ENCODE results near the gene IGFBP7. TPM values are rescaled to one million over a fixed set of nuclear protein-coding genes. Genes with fewer than 3 reads are reported as not detected.

IGFBP7 gene
- polyA plus RNA-seq, 1 donor, result 150 TPM

- DNase-seq, result no peak
Measured at GRCh38 chr4:57129477-57129876, 19.3 kb upstream of the IGFBP7 start.

GRCh38 chr4:57127361-57127760, 17.2 kb upstream of the IGFBP7 start:
- no peak for DNase-seq

- no peak for DNase-seq
Measured at GRCh38 chr4:57125996-57126395, 15.8 kb upstream of the IGFBP7 start.

- no peak for DNase-seq
Measured at GRCh38 chr4:57124145-57124544, 14.0 kb upstream of the IGFBP7 start.

GRCh38 chr4:57122959-57123358, 12.8 kb upstream of the IGFBP7 start:
- no peak for DNase-seq

- no peak for DNase-seq
Measured at GRCh38 chr4:57119054-57119651, 9.0 kb upstream of the IGFBP7 start.

- DNase-seq, result no peak
Measured at GRCh38 chr4:57117491-57117890, 7.3 kb upstream of the IGFBP7 start.

- DNase-seq, result no peak
Measured at GRCh38 chr4:57116245-57116644, 6.1 kb upstream of the IGFBP7 start.

- DNase-seq, result no peak
Measured at GRCh38 chr4:57114973-57115372, 4.8 kb upstream of the IGFBP7 start.

- DNase-seq, result no peak
Measured at GRCh38 chr4:57113870-57114269, 3.7 kb upstream of the IGFBP7 start.

- DNase-seq, result peak; percentile 48
Measured at GRCh38 chr4:57110640-57111511, 691 bp upstream of the IGFBP7 start.

GRCh38 chr4:57109411-57109846, 756 bp downstream of the IGFBP7 start:
- no peak for DNase-seq

- DNase-seq, result no peak
Measured at GRCh38 chr4:57106181-57106580, 4.0 kb downstream of the IGFBP7 start.

- no peak for DNase-seq
Measured at GRCh38 chr4:57104706-57105560, 5.3 kb downstream of the IGFBP7 start.

- no peak for DNase-seq
Measured at GRCh38 chr4:57103051-57103450, 7.1 kb downstream of the IGFBP7 start.

GRCh38 chr4:57102050-57102624, 8.0 kb downstream of the IGFBP7 start:
- peak; percentile 49 for DNase-seq

GRCh38 chr4:57100979-57101651, 9.1 kb downstream of the IGFBP7 start:
- no peak for DNase-seq

- DNase-seq, result no peak
Measured at GRCh38 chr4:57099363-57099762, 10.8 kb downstream of the IGFBP7 start.

- DNase-seq, result no peak
Measured at GRCh38 chr4:57098941-57099340, 11.2 kb downstream of the IGFBP7 start.

- no peak for DNase-seq
Measured at GRCh38 chr4:57098415-57098814, 11.8 kb downstream of the IGFBP7 start.

GRCh38 chr4:57097711-57098110, 12.5 kb downstream of the IGFBP7 start:
- no peak for DNase-seq

- DNase-seq, result no peak
Measured at GRCh38 chr4:57095956-57096355, 14.2 kb downstream of the IGFBP7 start.

All from hindlimb muscle (tissue), 1 donor.